ENCODE results near the gene SERPINB6. TPM values are rescaled to one million over a fixed set of nuclear protein-coding genes. Genes with fewer than 3 reads are reported as not detected.
A peak's percentile ranks its signal among the peaks of the same experiment; 100 is the strongest.

The SERPINB6 gene
- total and polyA plus RNA-seq, 9 of the 15 experiments (the other 6 are each of a cell fraction or from before 2014, with no cell fraction given) = 86.6 to 211 (median 143) TPM

- TF ChIP-seq KLF13 (tag; IDR thresholded peaks at IDR 0.05; ENCODE audit: borderline replicate concordance, low read depth) (0 out of 2 replicates have a peak, but pooled peaks have one; percentile 30), PHTF2 (CRISPR knock-in tag; IDR thresholded peaks at IDR 0.05) (no peak), KDM5B (IDR thresholded peaks at IDR 0.05; ENCODE audit: insufficient replicate concordance, low read depth, low read length) (peak; percentile 44), TARDBP (IDR thresholded peaks at IDR 0.05) (no peak; the same call in 1 of the 2 replicates), DPF2 (IDR thresholded peaks at IDR 0.05) (peak; percentile 80), KDM2B (CRISPR knock-in tag; IDR thresholded peaks at IDR 0.05) (no peak), MAFK (IDR thresholded peaks at IDR 0.05; ENCODE audit: low read length) (peak; percentile 93), HIVEP1 (CRISPR knock-in tag; IDR thresholded peaks at IDR 0.05) (peak; percentile 84; the same call in 1 of the 2 replicates), PATZ1 (CRISPR knock-in tag; IDR thresholded peaks at IDR 0.05; ENCODE audit: borderline replicate concordance) (peak; percentile 61), ELF4 (CRISPR knock-in tag; IDR thresholded peaks at IDR 0.05) (peak; percentile 53; the same call in 1 of the 2 replicates), MTA3 (IDR thresholded peaks at IDR 0.05; ENCODE audit: borderline replicate concordance) (no peak), ZNF212 (CRISPR knock-in tag; IDR thresholded peaks at IDR 0.05) (no peak), HLTF (IDR thresholded peaks at IDR 0.05) (0 out of 2 replicates have a peak, but pooled peaks have one; percentile 14), SIX5 (IDR thresholded peaks at IDR 0.05; ENCODE audit: borderline replicate concordance in 1 of 2, insufficient read depth in 1 of 2, low read depth in 1 of 2, low read length in 2 of 2) (no peak), MEF2D (tag; conservative IDR thresholded peaks at IDR 0.05; ENCODE audit: low read depth) (peak; percentile 73; the same call in 1 of the 2 replicates), PHB (CRISPR knock-in tag; IDR thresholded peaks at IDR 0.05) (0 out of 2 replicates have a peak, but pooled peaks have one; percentile 6), NUFIP1 (IDR thresholded peaks at IDR 0.05; ENCODE audit: partially characterized antibody) (peak; percentile 11), TAF1 (IDR thresholded peaks at IDR 0.05; ENCODE audit: control insufficient read depth, extremely low read depth, insufficient read depth, low read length, severe bottlenecking) (peak; percentile 58), ZZZ3 (IDR thresholded peaks at IDR 0.05) (no peak), TCF3 (CRISPR knock-in tag; IDR thresholded peaks at IDR 0.05) (peak; percentile 94), ZNF785 (CRISPR knock-in tag; IDR thresholded peaks at IDR 0.05) (no peak)
- TF ChIP-seq, protein P1, sequence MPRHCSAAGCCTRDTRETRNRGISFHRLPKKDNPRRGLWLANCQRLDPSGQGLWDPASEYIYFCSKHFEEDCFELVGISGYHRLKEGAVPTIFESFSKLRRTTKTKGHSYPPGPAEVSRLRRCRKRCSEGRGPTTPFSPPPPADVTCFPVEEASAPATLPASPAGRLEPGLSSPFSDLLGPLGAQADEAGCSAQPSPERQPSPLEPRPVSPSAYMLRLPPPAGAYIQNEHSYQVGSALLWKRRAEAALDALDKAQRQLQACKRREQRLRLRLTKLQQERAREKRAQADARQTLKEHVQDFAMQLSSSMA (CRISPR knock-in tag; IDR thresholded peaks at IDR 0.05) = 0 out of 2 replicates have a peak, but pooled peaks have one; percentile 54
- TF ChIP-seq, protein P2, sequence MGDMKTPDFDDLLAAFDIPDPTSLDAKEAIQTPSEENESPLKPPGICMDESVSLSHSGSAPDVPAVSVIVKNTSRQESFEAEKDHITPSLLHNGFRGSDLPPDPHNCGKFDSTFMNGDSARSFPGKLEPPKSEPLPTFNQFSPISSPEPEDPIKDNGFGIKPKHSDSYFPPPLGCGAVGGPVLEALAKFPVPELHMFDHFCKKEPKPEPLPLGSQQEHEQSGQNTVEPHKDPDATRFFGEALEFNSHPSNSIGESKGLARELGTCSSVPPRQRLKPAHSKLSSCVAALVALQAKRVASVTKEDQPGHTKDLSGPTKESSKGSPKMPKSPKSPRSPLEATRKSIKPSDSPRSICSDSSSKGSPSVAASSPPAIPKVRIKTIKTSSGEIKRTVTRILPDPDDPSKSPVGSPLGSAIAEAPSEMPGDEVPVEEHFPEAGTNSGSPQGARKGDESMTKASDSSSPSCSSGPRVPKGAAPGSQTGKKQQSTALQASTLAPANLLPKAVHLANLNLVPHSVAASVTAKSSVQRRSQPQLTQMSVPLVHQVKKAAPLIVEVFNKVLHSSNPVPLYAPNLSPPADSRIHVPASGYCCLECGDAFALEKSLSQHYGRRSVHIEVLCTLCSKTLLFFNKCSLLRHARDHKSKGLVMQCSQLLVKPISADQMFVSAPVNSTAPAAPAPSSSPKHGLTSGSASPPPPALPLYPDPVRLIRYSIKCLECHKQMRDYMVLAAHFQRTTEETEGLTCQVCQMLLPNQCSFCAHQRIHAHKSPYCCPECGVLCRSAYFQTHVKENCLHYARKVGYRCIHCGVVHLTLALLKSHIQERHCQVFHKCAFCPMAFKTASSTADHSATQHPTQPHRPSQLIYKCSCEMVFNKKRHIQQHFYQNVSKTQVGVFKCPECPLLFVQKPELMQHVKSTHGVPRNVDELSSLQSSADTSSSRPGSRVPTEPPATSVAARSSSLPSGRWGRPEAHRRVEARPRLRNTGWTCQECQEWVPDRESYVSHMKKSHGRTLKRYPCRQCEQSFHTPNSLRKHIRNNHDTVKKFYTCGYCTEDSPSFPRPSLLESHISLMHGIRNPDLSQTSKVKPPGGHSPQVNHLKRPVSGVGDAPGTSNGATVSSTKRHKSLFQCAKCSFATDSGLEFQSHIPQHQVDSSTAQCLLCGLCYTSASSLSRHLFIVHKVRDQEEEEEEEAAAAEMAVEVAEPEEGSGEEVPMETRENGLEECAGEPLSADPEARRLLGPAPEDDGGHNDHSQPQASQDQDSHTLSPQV (IDR thresholded peaks at IDR 0.05) = peak; percentile 99
Measured at GRCh38 chr6:2990248-2990931, 19.0 kb upstream of the SERPINB6 start (continued).

All from K562 (cell line).